ENCODE data around the gene S100P.
"Not testable (repeated sequence)": the region's sequence is repeated elsewhere in the genome, so short reads cannot be mapped to it uniquely, and the experiment has no call there.

Gene S100P

DNA sequence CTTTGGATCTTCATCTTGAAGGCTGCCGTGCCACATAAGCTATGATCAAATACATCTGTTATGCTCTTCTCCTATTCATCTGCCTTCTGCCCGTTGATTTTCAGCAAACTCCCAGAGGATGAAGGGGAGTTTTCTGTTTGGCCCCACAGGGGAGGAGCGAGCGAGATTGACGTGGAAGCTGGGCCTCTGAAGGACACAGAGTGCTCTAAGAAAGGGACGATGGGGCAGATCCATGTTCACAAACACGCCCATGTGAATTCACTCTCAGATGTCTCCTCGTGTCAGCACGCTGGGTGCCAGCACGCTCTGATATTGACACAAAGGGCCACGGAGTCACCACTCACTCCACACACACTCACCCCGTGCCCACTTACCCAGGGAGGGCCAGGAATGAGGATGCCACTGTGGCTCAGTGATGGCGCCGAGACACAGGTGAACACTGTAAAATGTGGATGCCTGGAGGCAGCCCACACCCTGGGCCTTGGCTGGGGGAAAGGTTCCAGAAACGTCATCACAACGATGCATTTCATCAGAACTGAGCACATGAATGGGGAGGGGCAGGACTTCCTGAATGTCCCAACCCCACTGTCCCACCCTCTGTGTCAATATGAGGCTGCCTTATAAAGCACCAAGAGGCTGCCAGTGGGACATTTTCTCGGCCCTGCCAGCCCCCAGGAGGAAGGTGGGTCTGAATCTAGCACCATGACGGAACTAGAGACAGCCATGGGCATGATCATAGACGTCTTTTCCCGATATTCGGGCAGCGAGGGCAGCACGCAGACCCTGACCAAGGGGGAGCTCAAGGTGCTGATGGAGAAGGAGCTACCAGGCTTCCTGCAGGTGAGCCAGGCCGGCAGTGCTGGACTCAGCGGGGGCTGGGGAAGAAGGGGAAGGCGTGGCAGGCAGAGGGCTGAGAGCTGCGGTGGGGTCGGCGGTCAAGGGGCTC is at the start of gene S100P:
TSS of gene S100P (plus strand) at position 648 of the 946 bp plus-strand sequence. CDS start at position 703, 55 bp downstream.
- no peak for DNase-seq

GRCh38 chr4:6644792-6645530 is 48.7 kb upstream of the S100P start:
- no peak for DNase-seq

- no peak for DNase-seq
These were observed 46.5 kb upstream of the S100P start for GRCh38 chr4:6647169-6647568.

GRCh38 chr4:6647582-6648230 is 46.0 kb upstream of the S100P start:
- DNase-seq: no peak

DNA sequence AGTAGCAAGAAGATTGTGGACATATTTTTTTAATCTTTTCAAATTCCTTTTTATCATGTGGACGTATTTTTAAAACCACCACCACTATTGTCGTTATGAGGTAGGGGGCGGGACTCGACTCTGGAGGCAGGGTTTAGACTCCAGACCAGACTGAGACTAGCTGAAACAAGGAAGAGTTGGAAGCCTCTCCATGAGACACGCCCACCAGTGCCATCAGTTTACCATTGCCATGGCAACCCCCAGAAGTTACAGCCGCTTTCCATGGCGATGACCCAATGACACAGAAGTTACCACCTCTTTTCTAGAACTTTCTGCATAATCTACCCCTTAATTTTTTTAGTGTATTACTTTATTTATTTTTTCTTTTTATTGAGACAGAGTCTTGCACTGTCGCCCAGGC is 44.5 kb upstream of the S100P start:
- DNase-seq: no peak

- DNase-seq: not testable (repeated sequence)
These were observed 39.5 kb upstream of the S100P start for GRCh38 chr4:6654211-6654610.

DNA sequence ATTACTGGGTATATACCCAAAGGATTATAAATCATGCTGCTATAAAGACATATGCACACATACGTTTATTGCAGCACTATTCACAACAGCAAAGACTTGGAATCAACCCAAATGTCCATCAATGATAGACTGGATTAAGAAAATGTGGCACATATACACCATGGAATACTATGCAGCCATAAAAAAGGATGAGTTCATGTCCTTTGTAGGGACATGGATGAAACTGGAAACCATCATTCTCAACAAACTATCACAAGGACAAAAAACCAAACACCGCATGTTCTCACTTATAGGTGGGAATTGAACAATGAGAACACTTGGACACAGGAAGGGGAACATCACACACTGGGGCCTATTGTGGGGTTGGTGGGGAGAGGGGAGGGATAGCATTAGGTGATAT is 38.4 kb upstream of the S100P start:
- not testable (repeated sequence) for DNase-seq

DNA sequence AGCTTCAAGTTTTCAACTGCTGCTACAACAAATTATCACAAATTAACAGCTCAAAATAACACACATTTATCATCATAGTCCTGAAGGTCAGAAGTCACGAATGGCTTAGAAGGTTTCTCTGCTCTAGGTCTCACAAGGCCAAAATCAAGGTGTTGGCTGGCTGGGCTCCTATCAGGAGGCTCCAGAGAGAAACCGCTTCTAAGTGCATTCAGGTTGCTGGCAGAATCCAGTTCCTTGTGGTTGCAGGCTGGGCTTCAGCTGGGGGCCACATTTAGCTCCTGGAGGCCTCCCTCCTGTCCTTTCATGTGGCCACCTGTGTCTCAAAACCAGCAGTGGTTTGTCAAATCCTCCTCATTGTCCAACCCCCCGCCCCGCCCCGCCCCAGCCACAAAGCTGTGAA is 37.8 kb upstream of the S100P start:
- no peak for DNase-seq

DNA sequence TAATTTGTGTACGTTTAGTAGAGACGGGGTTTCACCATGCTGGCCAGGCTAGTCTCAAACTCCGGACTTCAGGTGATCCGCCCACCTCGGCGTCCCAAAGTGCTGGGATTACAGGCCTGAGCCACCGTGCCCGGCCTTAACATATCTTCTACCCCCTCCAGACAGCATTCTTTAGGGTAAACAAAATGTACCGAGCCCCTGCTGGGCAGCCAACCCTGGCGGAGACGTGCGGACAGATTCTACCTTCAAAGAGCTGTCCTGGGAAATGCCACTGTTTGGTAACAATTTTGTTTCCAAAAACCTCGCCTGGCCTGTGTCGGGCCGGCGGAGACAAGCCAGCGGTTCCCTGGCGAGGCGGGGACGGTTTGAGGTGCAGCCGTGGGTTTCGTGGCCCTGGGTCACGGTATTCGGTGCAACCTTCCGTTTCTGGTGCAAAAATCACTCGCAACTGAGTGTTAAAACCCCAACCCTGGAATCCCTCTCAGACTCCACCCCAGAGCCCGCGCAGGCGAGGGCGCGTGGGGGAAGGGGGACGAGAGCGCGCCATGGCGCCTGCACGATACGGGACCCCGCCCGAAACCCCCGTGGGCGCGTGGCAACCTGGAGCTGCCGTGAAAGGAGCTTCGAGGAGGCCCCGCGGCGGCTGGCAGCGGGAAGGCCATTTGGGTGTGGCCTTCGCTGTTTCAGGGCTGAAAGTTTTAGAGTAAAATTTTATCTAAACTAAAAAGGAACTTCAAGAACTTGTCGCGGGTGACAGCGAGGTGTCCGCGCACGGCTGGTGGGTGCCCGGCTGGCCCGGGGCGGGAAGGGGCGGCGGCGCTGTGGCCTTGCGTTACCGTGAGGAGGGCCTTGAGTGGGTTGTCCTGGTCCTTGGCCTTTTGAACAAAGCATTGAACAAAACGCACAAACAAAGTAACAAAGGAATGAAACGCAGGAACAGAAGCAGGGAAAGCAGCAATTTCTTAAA is 36.2 kb upstream of the S100P start:
- no peak for DNase-seq

DNA sequence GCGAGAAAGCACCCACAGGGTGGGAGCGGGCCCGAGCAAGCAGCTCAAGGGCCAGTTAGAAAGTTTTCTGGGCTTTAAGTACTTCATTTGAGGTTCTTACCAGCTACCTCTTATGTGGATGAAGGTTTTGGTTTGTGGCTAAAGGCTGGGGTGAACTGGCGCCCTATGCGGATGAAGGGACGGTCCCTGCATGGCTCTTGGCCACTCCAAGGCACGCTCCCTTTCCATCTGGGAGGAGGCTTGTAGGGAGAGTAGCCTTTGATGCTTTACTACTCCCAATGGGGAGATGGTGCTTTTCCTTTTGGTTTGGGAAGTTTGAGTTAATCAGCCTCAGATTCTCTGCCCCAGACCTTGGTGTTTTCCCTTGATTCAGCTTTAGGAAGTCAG is 35.5 kb upstream of the S100P start:
- DNase-seq: no peak

DNA sequence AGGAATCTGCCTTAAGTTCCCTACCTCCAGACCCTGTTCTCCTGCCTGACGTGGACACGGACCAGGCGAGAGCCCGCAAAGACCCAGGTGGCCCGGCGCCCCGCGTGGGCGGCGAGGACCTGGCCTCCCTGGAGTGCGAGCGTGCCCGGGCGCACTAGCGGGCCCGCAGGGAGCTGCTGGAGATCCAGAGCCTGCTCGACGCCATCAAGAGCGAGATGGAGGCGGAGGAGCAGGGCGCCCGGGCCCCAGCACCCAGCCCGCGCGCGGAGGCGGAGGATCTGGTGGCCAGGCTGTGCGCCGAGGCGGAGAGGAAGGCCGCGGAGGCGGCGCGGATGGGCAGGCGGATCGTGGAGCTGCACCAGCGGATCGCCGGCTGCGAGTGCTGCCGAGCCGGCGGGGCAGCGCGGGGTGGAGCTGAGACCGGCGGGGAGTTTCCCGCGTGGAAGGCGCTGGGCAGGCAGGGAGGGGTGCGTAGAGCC is 35.0 kb upstream of the S100P start:
- peak; percentile 49 for DNase-seq

DNA sequence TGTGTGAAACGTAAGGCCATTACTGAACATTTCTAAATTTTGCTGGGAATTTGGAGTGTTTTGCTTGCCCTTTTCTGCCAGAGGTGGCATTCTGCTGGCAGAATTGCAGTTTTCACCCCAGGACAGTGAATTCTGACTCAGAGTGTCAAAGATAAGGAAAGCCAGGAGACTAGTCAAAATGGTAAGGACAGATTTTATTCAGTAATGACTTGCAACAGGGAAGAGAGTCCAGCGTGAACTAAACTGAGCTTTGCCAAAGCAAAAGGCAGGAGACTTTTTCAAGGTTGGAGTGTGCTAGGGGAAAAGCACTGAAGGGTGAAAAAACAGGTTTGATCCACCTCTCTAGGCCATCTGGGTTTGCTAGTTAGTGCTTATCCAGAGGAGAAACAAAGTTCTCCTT is 33.8 kb upstream of the S100P start:
- DNase-seq: no peak

- DNase-seq: no peak
These were observed 33.2 kb upstream of the S100P start for GRCh38 chr4:6660430-6660829.

DNA sequence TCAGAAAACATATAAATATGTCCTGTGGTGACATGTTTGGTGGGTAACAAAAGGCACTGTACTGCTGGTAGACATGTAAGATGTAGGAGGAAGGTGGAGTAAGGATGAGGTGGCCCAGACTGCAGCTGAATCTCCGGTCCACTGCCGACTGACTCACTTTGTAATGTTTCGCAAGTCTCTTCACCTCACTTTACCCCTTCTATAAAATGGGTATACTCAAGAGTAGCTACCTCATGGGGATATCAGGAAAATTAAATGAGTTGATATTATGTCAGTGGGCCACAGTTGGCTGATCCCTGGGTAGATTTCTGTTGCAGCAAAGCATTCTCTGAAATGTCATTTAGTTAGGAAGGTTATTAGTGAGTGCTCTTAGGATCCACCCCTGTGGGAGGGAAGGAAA is 31.1 kb upstream of the S100P start:
- no peak for DNase-seq

- DNase-seq: no peak
These were observed 29.9 kb upstream of the S100P start for GRCh38 chr4:6663596-6664393.

DNA sequence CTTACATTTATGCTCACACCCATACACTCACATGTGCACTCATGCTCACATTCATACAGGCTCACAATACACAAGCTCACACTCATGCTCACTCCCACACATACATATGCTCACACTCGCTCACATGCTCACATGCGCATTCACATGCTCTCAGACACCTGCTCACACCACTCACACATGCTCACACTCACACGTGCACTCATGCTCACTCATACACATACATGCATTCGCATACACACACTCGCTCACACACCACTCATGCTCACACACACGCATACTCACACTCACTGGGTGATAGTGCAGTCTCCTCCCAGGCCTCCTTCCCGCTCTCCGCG is 28.4 kb upstream of the S100P start:
- DNase-seq: no peak

GRCh38 chr4:6668391-6668790 is 25.3 kb upstream of the S100P start:
- no peak for DNase-seq

GRCh38 chr4:6671648-6672047 is 22.0 kb upstream of the S100P start:
- no peak for DNase-seq

GRCh38 chr4:6672131-6672530 is 21.5 kb upstream of the S100P start:
- DNase-seq: no peak

DNA sequence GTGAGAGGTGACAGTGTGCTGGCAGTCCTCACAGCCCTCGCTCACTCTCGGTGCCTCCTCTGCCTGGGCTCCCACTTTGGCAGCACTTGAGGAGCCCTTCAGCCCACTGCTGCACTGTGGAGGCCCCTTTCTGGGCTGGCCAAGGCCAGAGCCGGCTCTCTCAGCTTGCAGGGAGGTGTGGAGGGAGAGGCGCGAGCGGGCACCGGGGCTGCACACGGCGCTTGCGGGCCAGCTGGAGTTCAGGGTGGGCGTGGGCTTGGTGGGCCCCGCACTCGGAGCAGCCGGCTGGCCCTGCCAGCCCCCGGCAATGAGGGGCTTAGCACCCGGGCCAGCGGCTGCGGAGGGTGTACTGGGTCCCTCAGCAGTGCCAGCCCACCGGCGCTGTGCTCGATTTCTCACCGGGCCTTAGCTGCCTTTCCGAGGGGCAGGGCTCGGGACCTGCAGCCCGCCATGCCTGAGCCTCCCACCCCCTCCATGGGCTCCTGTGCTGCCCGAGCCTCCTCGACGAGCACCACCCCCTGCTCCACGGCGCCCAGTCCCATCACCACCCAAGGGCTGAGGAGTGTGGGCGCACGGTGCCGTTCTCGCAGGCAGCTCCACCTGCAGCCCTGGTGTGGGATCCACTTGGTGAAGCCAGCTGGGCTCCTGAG is 21.0 kb upstream of the S100P start:
- not testable (repeated sequence) for DNase-seq

- peak; percentile 47 for DNase-seq
These were observed 20.5 kb upstream of the S100P start for GRCh38 chr4:6673191-6673659.
